ENCODE results near the gene FGF16. TPM values are rescaled to one million over a fixed set of nuclear protein-coding genes. Genes with fewer than 3 reads are reported as not detected.

Gene FGF16
- total and polyA plus RNA-seq, 10 of the 15 experiments (the other 5 are each of a cell fraction or from before 2014, with no cell fraction given) = not detected

- BruUV-seq (replicated peaks) = no TSS peak
Measured at GRCh38 chrX:77450996-77451395, 3.8 kb downstream of the FGF16 start.

More at GRCh38 chrX:77450996-77451395, 3.8 kb downstream of the FGF16 start:
- Histone ChIP-seq H3K4me3 (no peak overlapping the region), H3K4me1 (ENCODE audit: control insufficient read depth, insufficient read depth, low read length) (no peaks in the 10 kb centered on the region), H3K79me2 (ENCODE audit: control insufficient read depth, insufficient read depth, low read length) (no peaks in the 10 kb centered on the region), H4K20me1 (ENCODE audit: control insufficient read depth, insufficient read depth) (no peaks in the 10 kb centered on the region), H3K27me3 (replicated peaks in 1 of 2; ENCODE audit: control insufficient read depth in 2 of 2, insufficient read depth in 2 of 2, low read length in 1 of 2) (peaks cover 0 to 5% of the 10 kb centered on the region in 2 experiments; a peak in 2 of 4 replicates), H3K36me3 (ENCODE audit: control insufficient read depth in 2 of 2, insufficient read depth in 2 of 2, low read length in 1 of 2) (no peaks in the 10 kb centered on the region), H2AFZ (ENCODE audit: control insufficient read depth, low read depth, low read length) (no peak overlapping the region), H3K9ac (ENCODE audit: control insufficient read depth, insufficient read depth, low read length) (no peak overlapping the region), H3K4me2 (ENCODE audit: control insufficient read depth, insufficient read depth) (no peak overlapping the region), H3K9me3 (replicated peaks; ENCODE audit: control insufficient read depth, insufficient read depth, low read length) (no peaks in the 10 kb centered on the region; the same call in 2 of the 3 replicates), H3K27ac (ENCODE audit: control insufficient read depth, insufficient read depth) (no peak overlapping the region)
- 0% methylated on average over 1 of the region's 1 CpG for WGBS (ENCODE audit: insufficient coverage, insufficient replicate concordance, low lambda C conversion rate, missing lambda C conversion rate)
- POLR2A ChIA-PET = interaction anchor here (0.5 kb wide), 1 partner anchor 39 kb away, joined by 3 read pairs; no protein-coding TSS in a partner anchor
- RAD21 ChIA-PET (ENCODE audit: unreplicated experiment) = no interaction called here
- SMC1A ChIA-PET (ENCODE audit: uncharacterized antibody, unreplicated experiment) = no interaction called here
- FAIRE-seq = no peak
- intact Hi-C loops (cut with micrococcal nuclease; ENCODE audit: unreplicated experiment) (no loop called here), in situ Hi-C loops (cut with MboI) (no loop called here)
- no peak for DNase-seq (ENCODE audit: low read depth, low spot score)
- TF ChIP-seq PML (IDR thresholded peaks at IDR 0.05; ENCODE audit: low read length) = no peak
- TF ChIP-seq MYB (IDR thresholded peaks at IDR 0.05; ENCODE audit: borderline replicate concordance, low read depth, low read length) = no peak
- TF ChIP-seq CREM (IDR thresholded peaks at IDR 0.05; ENCODE audit: low read depth) = no peak
- no peak for TF ChIP-seq RCOR1 (conservative IDR thresholded peaks at IDR 0.05; ENCODE audit: low read depth, low read length)
- TF ChIP-seq RB1 (IDR thresholded peaks at IDR 0.05; ENCODE audit: borderline replicate concordance) = no peak
- no peak for TF ChIP-seq HDGF (IDR thresholded peaks at IDR 0.05)
- no peak for TF ChIP-seq RELB (IDR thresholded peaks at IDR 0.05; ENCODE audit: low read depth)
- TF ChIP-seq IRF4 (IDR thresholded peaks at IDR 0.05; ENCODE audit: low read depth, low read length) = no peak
- no peak for TF ChIP-seq CEBPB (IDR thresholded peaks at IDR 0.05; ENCODE audit: borderline replicate concordance in 1 of 2, low read depth in 2 of 2, low read length in 2 of 2)
- TF ChIP-seq FOS (IDR thresholded peaks at IDR 0.05; ENCODE audit: borderline replicate concordance, extremely low read depth, insufficient read length) = no peak
- no peak for TF ChIP-seq HDAC6 (IDR thresholded peaks at IDR 0.05; ENCODE audit: unreplicated experiment)
- TF ChIP-seq POLR2AphosphoS5 (IDR thresholded peaks at IDR 0.05; ENCODE audit: low read length) = no peak
- TF ChIP-seq CBX3 (IDR thresholded peaks at IDR 0.05; ENCODE audit: borderline replicate concordance, low read depth) = no peak
- TF ChIP-seq CTCF (IDR thresholded peaks at IDR 0.05 in 2 of 3, conservative IDR thresholded peaks at IDR 0.05 in 1 of 3; ENCODE audit: control insufficient read depth in 2 of 3, extremely low read depth in 1 of 3, insufficient read depth in 1 of 3, low read depth in 3 of 3, low read length in 3 of 3) = no peak
- no peak for TF ChIP-seq BACH1 (IDR thresholded peaks at IDR 0.05; ENCODE audit: borderline replicate concordance)
- no peak for TF ChIP-seq KDM1A (IDR thresholded peaks at IDR 0.05; ENCODE audit: borderline replicate concordance)
- no peak for TF ChIP-seq SUPT20H (IDR thresholded peaks at IDR 0.05; ENCODE audit: borderline replicate concordance, control insufficient read depth, low read depth, low read length)
- TF ChIP-seq ZBTB40 (IDR thresholded peaks at IDR 0.05; ENCODE audit: borderline replicate concordance) = no peak
- no peak for TF ChIP-seq SMAD1 (IDR thresholded peaks at IDR 0.05; ENCODE audit: low read depth, partially characterized antibody)
- CTCF ChIA-PET = no interaction called here
- no peak for ATAC-seq
